Hypothalamus (tissue), 51 donors: ENCODE data around the gene PCDHA6.
A peak's percentile ranks its signal among the peaks of the same experiment; 100 is the strongest.
"Not testable (repeated sequence)": the region's sequence is repeated elsewhere in the genome, so short reads cannot be mapped to it uniquely, and the experiment has no call there.

Source experiments
- DNase-seq, 51 donors: peaks; one replicate each; lab custom pipeline; 2025; lab: John Stamatoyannopoulos, UW

PCDHA6 gene

DNA sequence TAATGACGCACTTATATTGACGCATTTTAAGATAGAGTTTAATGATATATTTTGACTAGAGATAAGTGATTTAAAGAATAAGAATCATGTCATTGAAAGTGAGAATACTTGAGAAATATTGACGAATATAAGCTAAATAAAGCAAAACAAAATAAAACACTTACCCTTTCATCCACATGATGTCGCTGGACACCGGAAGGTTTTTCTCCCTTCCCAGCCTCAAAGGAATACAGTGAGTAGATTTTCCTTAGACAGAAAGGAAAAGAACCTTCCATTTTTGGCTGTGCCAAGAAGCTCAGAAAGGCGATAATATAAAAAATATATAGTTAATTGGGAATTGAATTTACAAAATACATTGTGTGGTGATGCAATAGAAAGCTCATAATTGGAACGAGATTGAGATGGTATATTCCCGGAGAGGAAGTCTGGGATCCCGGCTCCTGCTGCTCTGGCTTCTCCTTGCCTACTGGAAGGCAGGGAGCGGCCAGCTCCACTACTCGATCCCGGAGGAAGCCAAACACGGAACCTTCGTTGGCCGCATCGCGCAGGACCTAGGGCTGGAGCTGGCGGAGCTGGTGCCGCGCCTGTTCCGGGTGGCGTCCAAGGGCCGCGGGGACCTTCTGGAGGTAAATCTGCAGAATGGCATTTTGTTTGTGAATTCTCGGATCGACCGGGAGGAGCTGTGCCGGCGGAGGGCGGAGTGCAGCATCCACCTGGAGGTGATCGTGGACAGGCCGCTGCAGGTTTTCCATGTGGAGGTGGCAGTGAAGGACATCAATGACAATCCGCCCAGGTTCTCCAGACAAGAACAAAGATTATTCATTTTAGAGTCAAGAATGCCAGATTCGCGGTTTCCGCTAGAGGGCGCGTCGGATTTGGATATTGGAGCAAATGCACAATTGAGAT, 6.1 kb upstream of the PCDHA6 start, which contains the start of gene PCDHA5:
Gene PCDHA5, plus strand, starts transcription at position 239 of the 906 bp plus-strand sequence.
- DNase-seq, result peak in 7 of 51 donors; percentile 4 to 44 (median 23)

DNA sequence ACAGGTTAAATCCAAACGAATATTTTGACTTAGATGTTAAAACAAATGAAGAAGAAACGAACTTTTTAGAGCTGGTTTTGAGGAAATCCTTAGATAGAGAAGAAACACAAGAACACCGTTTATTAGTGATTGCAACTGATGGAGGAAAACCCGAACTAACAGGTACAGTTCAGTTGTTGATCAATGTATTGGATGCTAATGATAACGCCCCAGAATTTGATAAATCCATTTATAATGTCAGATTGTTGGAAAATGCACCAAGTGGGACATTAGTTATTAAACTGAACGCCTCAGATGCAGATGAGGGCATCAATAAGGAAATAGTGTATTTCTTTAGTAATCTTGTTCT, 5.5 kb upstream of the PCDHA6 start:
- DNase-seq, result no peak

- DNase-seq, result not testable (repeated sequence)
These were observed 4.8 kb upstream of the PCDHA6 start for GRCh38 chr5:140822969-140823368.

GRCh38 chr5:140823475-140823874, 4.3 kb upstream of the PCDHA6 start:
- DNase-seq, result no peak

- DNase-seq, result no peak
These were observed 590 bp downstream of the PCDHA6 start for GRCh38 chr5:140828362-140828737.

GRCh38 chr5:140829511-140830501, 2.0 kb downstream of the PCDHA6 start:
- not testable (repeated sequence) for DNase-seq

DNA sequence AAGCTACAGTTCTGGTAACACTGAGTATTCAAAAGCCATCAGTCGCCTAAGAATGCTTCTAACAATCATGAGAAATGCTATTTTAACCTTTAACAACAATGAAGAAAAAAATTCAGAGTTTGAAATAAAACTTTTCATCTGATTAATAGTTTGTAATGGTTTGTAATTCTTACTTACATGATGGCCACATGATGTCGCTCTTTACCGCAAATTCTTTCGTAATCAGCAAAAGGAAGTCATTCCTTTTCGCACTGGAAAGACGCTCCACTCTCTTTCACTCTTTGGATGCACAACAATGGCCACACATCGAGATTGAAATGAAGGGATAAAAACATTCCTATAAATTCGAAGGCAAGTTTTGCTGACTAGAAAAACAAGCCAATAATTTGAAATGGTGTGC, 6.2 kb downstream of the PCDHA6 start, which contains the start of gene PCDHA7:
Gene PCDHA7, plus strand, starts transcription at position 277 of the 400 bp plus-strand sequence. Its CDS starts 115 bp downstream, at position 392.
- DNase-seq, result peak in 1 of 51 donors; percentile 36

DNA sequence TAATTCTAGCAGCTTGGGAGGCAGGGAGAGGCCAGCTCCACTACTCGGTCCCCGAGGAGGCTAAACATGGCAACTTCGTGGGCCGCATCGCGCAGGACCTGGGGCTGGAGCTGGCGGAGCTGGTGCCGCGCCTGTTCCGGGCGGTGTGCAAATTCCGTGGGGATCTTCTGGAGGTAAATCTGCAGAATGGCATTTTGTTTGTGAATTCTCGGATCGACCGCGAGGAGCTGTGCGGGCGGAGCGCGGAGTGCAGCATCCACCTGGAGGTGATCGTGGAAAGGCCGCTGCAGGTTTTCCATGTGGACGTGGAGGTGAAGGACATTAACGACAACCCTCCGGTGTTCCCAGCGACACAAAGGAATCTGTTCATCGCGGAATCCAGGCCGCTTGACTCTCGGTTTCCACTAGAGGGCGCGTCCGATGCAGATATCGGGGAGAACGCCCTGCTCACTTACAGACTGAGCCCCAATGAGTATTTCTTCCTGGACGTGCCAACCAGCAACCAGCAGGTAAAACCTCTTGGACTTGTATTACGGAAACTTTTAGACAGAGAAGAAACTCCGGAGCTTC, 6.8 kb downstream of the PCDHA6 start:
- DNase-seq, result peak in 1 of 51 donors; percentile 21

DNA sequence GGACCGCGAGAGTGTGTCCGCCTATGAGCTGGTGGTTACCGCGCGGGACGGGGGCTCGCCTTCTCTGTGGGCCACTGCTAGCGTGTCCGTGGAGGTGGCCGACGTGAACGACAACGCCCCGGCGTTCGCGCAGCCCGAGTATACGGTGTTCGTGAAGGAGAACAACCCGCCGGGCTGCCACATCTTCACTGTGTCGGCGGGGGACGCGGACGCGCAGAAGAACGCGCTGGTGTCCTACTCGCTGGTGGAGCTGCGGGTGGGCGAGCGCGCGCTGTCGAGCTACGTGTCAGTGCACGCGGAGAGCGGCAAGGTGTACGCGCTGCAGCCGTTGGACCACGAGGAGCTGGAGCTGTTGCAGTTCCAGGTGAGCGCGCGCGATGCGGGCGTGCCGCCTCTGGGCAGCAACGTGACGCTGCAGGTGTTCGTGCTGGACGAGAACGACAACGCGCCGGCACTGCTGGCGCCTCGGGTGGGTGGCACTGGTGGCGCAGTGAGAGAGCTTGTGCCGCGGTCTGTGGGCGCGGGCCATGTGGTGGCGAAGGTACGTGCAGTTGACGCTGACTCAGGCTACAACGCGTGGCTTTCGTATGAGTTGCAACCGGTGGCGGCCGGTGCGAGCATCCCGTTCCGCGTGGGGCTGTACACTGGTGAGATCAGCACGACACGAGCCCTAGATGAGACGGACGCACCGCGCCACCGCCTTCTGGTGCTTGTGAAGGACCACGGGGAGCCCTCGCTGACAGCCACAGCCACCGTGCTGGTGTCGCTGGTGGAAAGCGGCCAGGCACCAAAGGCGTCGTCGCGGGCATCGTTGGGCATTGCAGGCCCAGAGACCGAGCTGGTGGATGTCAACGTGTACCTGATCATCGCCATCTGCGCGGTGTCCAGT, 8.1 kb downstream of the PCDHA6 start:
- no peak for DNase-seq

DNA sequence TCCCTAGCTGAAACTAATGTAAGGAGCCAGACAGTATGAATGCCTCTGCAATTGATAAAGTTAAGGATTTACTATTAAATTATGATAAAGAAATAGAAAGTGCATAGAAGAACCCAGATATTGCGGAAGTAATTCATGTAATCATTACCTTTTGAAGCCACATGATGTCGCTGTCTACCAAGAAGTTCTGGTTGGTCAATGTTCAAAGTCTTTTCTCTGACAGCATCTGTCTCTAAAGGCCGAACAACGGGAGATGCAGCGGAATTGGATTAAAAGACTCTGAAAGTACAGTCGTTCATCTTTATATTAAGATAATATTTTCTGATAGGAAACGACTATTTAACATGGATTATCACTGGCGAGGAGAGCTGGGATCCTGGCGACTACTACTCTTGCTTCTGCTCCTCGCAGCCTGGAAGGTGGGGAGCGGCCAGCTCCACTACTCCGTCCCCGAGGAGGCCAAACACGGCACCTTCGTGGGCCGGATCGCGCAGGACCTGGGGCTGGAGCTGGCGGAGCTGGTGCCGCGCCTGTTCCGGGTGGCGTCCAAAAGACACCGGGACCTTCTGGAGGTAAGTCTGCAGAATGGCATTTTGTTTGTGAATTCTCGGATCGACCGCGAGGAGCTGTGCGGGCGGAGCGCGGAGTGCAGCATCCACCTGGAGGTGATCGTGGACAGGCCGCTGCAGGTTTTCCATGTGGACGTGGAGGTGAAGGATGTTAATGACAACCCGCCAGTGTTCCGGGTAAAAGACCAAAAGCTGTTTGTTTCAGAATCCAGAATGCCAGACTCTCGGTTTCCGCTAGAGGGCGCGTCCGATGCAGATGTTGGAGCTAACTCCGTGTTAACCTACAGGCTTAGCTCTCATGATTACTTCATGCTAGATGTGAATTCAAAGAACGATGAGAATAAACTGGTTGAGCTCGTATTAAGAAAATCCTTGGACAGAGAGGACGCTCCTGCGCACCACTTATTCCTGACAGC, 13.5 kb downstream of the PCDHA6 start, which contains the start of gene PCDHA8:
Gene PCDHA8, plus strand, starts transcription at position 210 of the 985 bp plus-strand sequence. Its CDS starts 135 bp downstream, at position 345.
- peak in 5 of 51 donors; percentile 19 to 48 (median 35) for DNase-seq

GRCh38 chr5:140842798-140843733, 15.3 kb downstream of the PCDHA6 start:
- DNase-seq, result no peak

DNA sequence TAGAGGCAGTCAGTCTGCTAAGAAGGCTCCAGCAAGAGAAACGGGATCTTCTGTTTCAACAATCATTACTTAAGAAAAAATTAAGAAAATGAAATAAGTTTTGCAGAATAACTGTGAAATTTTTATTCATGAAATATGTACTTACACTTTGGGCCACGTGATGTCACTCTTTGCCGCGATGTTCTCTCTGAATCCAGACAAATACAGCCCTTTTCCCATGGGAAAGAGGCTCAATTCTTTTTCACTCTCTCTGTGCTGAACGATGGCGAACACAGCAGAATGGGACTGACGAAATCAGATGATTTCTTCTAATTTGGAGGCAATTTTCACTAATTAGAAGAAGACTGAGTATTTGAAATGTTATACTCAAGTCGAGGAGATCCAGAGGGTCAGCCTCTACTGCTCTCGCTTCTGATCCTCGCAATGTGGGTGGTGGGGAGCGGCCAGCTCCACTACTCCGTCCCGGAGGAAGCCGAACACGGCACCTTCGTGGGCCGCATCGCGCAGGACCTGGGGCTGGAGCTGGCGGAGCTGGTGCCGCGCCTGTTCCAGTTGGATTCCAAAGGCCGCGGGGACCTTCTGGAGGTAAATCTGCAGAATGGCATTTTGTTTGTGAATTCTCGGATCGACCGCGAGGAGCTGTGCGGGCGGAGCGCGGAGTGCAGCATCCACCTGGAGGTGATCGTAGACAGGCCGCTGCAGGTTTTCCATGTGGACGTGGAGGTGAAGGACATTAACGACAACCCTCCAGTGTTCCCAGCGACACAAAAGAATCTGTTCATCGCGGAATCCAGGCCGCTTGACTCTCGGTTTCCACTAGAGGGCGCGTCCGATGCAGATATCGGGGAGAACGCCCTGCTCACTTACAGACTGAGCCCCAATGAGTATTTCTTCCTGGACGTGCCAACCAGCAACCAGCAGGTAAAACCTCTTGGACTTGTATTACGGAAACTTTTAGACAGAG, 20.7 kb downstream of the PCDHA6 start, which contains the start of gene PCDHA9:
Gene PCDHA9, plus strand, starts transcription at position 244 of the 964 bp plus-strand sequence. Its CDS starts 114 bp downstream, at position 358.
- not testable (repeated sequence) for DNase-seq

- not testable (repeated sequence) for DNase-seq
These were observed 22.3 kb downstream of the PCDHA6 start for GRCh38 chr5:140849831-140850634.

DNA sequence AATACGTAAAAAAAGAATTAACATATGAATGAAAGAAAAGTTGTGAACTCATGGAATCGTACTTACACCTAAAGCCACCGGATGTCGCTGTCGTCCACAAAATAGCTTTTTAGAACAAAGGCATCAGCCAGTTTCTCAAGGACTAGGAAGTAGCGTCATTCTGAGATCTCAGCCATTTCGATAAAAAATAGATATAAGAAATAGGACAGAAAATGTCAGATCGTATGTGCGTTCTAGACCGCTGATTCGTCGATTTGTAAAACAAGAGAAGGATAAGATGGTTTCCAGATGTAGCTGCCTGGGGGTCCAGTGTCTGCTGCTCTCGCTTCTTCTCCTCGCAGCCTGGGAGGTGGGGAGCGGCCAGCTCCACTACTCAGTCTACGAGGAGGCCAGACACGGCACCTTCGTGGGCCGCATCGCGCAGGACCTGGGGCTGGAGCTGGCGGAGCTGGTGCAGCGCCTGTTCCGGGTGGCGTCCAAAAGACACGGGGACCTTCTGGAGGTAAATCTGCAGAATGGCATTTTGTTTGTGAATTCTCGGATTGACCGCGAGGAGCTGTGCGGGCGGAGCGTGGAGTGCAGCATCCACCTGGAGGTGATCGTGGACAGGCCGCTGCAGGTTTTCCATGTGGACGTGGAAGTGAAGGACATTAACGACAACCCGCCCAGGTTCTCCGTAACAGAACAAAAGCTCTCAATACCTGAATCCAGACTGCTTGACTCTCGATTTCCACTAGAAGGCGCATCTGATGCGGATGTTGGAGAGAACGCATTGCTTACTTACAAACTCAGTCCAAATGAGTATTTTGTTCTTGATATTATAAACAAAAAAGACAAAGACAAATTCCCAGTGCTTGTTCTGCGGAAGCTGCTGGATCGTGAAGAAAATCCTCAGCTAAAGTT, 28.3 kb downstream of the PCDHA6 start, which contains the start of gene PCDHA10:
Gene PCDHA10, plus strand, starts transcription at position 126 of the 903 bp plus-strand sequence. Its CDS starts 152 bp downstream, at position 278.
- DNase-seq, result peak in 4 of 51 donors; percentile 2 to 40 (median 22)
